PFSK-1 (cell line): Measurements from ENCODE around the gene EXOC6B.

Source experiments
- FOXP2 ChIP-seq: optimal IDR thresholded peaks from 2 replicates; pipeline ENCODE3; 2011; ENCODE audit warnings: borderline replicate concordance, control low read depth, inconsistent platforms; ENCODE audit not compliant: insufficient read depth; ENCODE audit errors: extremely low read length, extremely low read depth
- POLR2AphosphoS5 ChIP-seq: IDR thresholded peaks from 2 replicates; pipeline ENCODE4 v1.6.1; 2012; ENCODE audit warnings: low read depth, mild to moderate bottlenecking, control low read depth, low read length, moderate library complexity
- SIN3A ChIP-seq: IDR thresholded peaks from 2 replicates; pipeline ENCODE4 v1.6.1; 2012; ENCODE audit warnings: mild to moderate bottlenecking, low read length, moderate library complexity, borderline replicate concordance; ENCODE audit not compliant: insufficient read depth
- TF ChIP-seq, protein P1 (sequence below), 2 experiments: IDR thresholded peaks; 2 replicates each; pipeline versions ENCODE4 v1.6.1 to v1.8.0; 2011 to 2012; ENCODE audit warnings: low read depth in 2 of 2, low read length in 2 of 2, control low read depth in 1 of 2, inconsistent platforms in 1 of 2, mild to moderate bottlenecking in 1 of 2, moderate library complexity in 1 of 2; ENCODE audit not compliant: insufficient read depth in 1 of 2

DNA sequence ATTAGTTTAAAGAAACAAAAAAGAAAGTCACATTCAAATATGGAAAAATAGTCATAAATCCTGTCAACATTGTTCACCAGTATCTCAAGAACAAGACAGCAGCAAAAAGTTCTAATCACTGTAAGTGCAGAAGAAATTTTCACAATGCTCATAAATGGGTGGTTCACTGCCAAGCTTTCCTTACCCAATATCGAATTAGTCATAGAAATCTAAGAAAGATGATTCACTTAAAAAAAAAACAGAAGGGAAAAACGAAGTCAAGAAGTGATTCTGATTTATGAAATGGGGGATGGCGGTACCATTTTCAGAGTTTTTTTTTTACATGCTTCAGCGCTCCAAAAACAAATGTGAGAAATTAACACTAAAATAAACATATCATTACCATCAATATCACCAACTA is 156.7 kb downstream of the EXOC6B start:
- TF ChIP-seq, protein P1, sequence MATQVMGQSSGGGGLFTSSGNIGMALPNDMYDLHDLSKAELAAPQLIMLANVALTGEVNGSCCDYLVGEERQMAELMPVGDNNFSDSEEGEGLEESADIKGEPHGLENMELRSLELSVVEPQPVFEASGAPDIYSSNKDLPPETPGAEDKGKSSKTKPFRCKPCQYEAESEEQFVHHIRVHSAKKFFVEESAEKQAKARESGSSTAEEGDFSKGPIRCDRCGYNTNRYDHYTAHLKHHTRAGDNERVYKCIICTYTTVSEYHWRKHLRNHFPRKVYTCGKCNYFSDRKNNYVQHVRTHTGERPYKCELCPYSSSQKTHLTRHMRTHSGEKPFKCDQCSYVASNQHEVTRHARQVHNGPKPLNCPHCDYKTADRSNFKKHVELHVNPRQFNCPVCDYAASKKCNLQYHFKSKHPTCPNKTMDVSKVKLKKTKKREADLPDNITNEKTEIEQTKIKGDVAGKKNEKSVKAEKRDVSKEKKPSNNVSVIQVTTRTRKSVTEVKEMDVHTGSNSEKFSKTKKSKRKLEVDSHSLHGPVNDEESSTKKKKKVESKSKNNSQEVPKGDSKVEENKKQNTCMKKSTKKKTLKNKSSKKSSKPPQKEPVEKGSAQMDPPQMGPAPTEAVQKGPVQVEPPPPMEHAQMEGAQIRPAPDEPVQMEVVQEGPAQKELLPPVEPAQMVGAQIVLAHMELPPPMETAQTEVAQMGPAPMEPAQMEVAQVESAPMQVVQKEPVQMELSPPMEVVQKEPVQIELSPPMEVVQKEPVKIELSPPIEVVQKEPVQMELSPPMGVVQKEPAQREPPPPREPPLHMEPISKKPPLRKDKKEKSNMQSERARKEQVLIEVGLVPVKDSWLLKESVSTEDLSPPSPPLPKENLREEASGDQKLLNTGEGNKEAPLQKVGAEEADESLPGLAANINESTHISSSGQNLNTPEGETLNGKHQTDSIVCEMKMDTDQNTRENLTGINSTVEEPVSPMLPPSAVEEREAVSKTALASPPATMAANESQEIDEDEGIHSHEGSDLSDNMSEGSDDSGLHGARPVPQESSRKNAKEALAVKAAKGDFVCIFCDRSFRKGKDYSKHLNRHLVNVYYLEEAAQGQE (IDR thresholded peaks at IDR 0.05; ENCODE audit: insufficient read depth in 1 of 2, low read depth in 2 of 2, low read length in 2 of 2) = no peak
- no peak for TF ChIP-seq SIN3A
- no peak for TF ChIP-seq POLR2AphosphoS5
- no peak for TF ChIP-seq FOXP2
